A549 (cell line): Measurements from ENCODE around the gene BTBD18. TPM values are rescaled to one million over a fixed set of nuclear protein-coding genes. Genes with fewer than 3 reads are reported as not detected.

Experiments
- ATAC-seq, 2 experiments: fragments of 200-7000 bp in 1 of 2; fragments of >200 bp in 1 of 2; cut with Nextera tagmentation in 1 of 2; cut with Tn5 transposase in 1 of 2; 3 replicates each; pipeline versions ENCODE4 v1.8.0 to v1.9.1; 2018 to 2020; ENCODE audit warnings: mild to moderate bottlenecking in 1 of 2, moderate library complexity in 1 of 2
- CTCF ChIA-PET: fragments of 300-600 bp; sonication (Branson Sonifier 250); formaldehyde crosslinking; extraction: SDS; loops from one replicate; lab custom pipeline; 2021; ENCODE audit warnings: antibody characterized with exemption, inconsistent platforms; lab: Yijun Ruan, JAX
- POLR2A ChIA-PET: fragments of 350-600 bp; formaldehyde crosslinking; extraction: SDS; loops from one replicate; lab custom pipeline; 2021; ENCODE audit warnings: antibody characterized with exemption, inconsistent platforms; lab: Yijun Ruan, JAX
- DNase-seq, 2 experiments: peaks; one replicate each; pipeline versions ENCODE4 v3.0.0 to v3.0.0-alpha.2; 2011 to 2016; ENCODE audit warnings: low read depth in 1 of 2, low spot score in 1 of 2
- FAIRE-seq: peaks from 2 replicates; lab custom pipeline; 2011; peaks lifted over from hg19 to GRCh38; lab: Jason Lieb, UNC
- H3K27ac ChIP-seq, 2 experiments: fragments of >200 bp; sonication (Bioruptor Twin); formaldehyde crosslinking; 3 replicates each; pipeline ENCODE4 v1.5.1; 2016 to 2017
- H3K4me1 ChIP-seq: fragments of >200 bp; sonication (Bioruptor Twin); formaldehyde crosslinking; 3 replicates; pipeline ENCODE4 v1.6.1; 2016
- H3K4me2 ChIP-seq: fragments of >200 bp; sonication (Bioruptor Twin); formaldehyde crosslinking; 3 replicates; pipeline ENCODE4 v1.6.1; 2016
- H3K4me3 ChIP-seq: fragments of >200 bp; sonication (Bioruptor Twin); formaldehyde crosslinking; 3 replicates; pipeline ENCODE4 v1.5.1; 2016
- H3K9me3 ChIP-seq: fragments of >200 bp; sonication (Bioruptor Twin); formaldehyde crosslinking; 3 replicates; pipeline ENCODE4 v1.6.1; 2016
- CBX2 ChIP-seq: fragments of 200-600 bp; sonication (generic); IDR thresholded peaks from 2 replicates; pipeline ENCODE4 v1.6.1; 2016; ENCODE audit warnings: low read depth, mild to moderate bottlenecking, borderline replicate concordance
- CBX8 ChIP-seq: fragments of 200-600 bp; sonication (generic); IDR thresholded peaks from 2 replicates; pipeline ENCODE4 v1.6.1; 2016
- CEBPB ChIP-seq, 2 experiments: fragments of >200 bp in 1 of 2; sonication (Bioruptor Twin) in 1 of 2; formaldehyde crosslinking in 1 of 2; IDR thresholded peaks; 2 replicates each; pipeline ENCODE4 v1.6.1; 2012 to 2016
- CHD4 ChIP-seq: fragments of 200-600 bp; sonication (generic); IDR thresholded peaks from 2 replicates; pipeline ENCODE4 v1.6.1; 2016; ENCODE audit warnings: antibody characterized with exemption, mild to moderate bottlenecking, borderline replicate concordance
- EHF ChIP-seq: fragments of 250-450 bp; sonication (Bioruptor Pico); IDR thresholded peaks from 2 replicates; pipeline ENCODE4 v1.5.0; 2020; ENCODE audit warnings: mild to moderate bottlenecking
- EHMT2 ChIP-seq: fragments of 200-600 bp; sonication (generic); IDR thresholded peaks from 2 replicates; pipeline ENCODE4 v1.6.1; 2016; ENCODE audit warnings: antibody characterized with exemption, low read depth, mild to moderate bottlenecking, moderate library complexity
- EP300 ChIP-seq, 2 experiments: fragments of >200 bp; sonication (Bioruptor Twin); formaldehyde crosslinking; IDR thresholded peaks; 2 replicates in 1 of 2; 3 replicates in 1 of 2; pipeline ENCODE4 v1.6.1; 2016 to 2017
- FOXS1 ChIP-seq: fragments of 250-450 bp; sonication (Bioruptor Pico); IDR thresholded peaks from 2 replicates; pipeline ENCODE4 v1.5.0; 2020; ENCODE audit warnings: mild to moderate bottlenecking, moderate library complexity
- HDAC2 ChIP-seq: fragments of 200-600 bp; sonication (generic); IDR thresholded peaks from 2 replicates; pipeline ENCODE4 v1.6.1; 2016
- HOXA7 ChIP-seq: fragments of 250-450 bp; sonication (Bioruptor Pico); IDR thresholded peaks from 2 replicates; pipeline ENCODE4 v1.5.0; 2020; ENCODE audit warnings: mild to moderate bottlenecking, moderate library complexity
- JUN ChIP-seq, 2 experiments: fragments of >200 bp; sonication (Bioruptor Twin); formaldehyde crosslinking; IDR thresholded peaks; 2 replicates in 1 of 2; 3 replicates in 1 of 2; pipeline ENCODE4 v1.6.1; 2016 to 2017
- KDM1A ChIP-seq: fragments of 200-600 bp; sonication (generic); IDR thresholded peaks from 2 replicates; pipeline ENCODE4 v1.6.1; 2016; ENCODE audit warnings: low read depth, mild to moderate bottlenecking
- MAFK ChIP-seq: fragments of 450-650 bp; IDR thresholded peaks from 2 replicates; pipeline ENCODE4 v1.6.1; 2014; ENCODE audit not compliant: partially characterized antibody
- NFE2L2 ChIP-seq: fragments of 150-350 bp; conservative IDR thresholded peaks from 2 replicates; pipeline ENCODE4 v1.6.1; 2014; ENCODE audit warnings: low read length
- NR3C1 ChIP-seq: fragments of >200 bp; sonication (Bioruptor Twin); formaldehyde crosslinking; IDR thresholded peaks from 3 replicates; pipeline ENCODE4 v1.6.1; 2017
- PHF8 ChIP-seq: fragments of 200-600 bp; sonication (generic); IDR thresholded peaks from 2 replicates; pipeline ENCODE4 v1.6.1; 2016; ENCODE audit warnings: low read depth, mild to moderate bottlenecking, antibody characterized with exemption, moderate library complexity, borderline replicate concordance
- POLR2A ChIP-seq: IDR thresholded peaks from 2 replicates; pipeline ENCODE4 v1.6.1; 2012; ENCODE audit warnings: mild to moderate bottlenecking, low read length
- RAD21 ChIP-seq, 2 experiments: fragments of >200 bp in 1 of 2; sonication (Bioruptor Twin) in 1 of 2; formaldehyde crosslinking in 1 of 2; IDR thresholded peaks in 1 of 2; conservative IDR thresholded peaks in 1 of 2; 2 replicates in 1 of 2; 3 replicates in 1 of 2; pipeline ENCODE4 v1.6.1; 2012 to 2018; ENCODE audit warnings: inconsistent platforms in 1 of 2
- SMC3 ChIP-seq: fragments of >200 bp; sonication (Bioruptor Twin); formaldehyde crosslinking; IDR thresholded peaks from 3 replicates; pipeline ENCODE4 v1.6.1; 2018; ENCODE audit warnings: inconsistent platforms
- ZFP36 ChIP-seq: fragments of 450-650 bp; IDR thresholded peaks from 2 replicates; pipeline ENCODE4 v1.6.1; 2014; ENCODE audit warnings: borderline replicate concordance; ENCODE audit not compliant: partially characterized antibody
- WGBS: methylation state at CpG from one replicate; pipeline ENCODE4 v1.1.6; 2017; ENCODE audit errors: missing lambda C conversion rate; 5-methylcytosine and 5-hydroxymethylcytosine counted together
- polyA plus RNA-seq, 4 experiments: library from polyadenylated mRNA; depleted of rRNA in 3 of 4; stranded (reverse); fragments of >200 nt; fragmentation: RNase III in 1 of 4; extraction: RNeasy Plus Mini Kit Qiagen cat#74134 plus additional on column Dnase treatment in 1 of 4; gene quantifications; 2 replicates in 3 of 4; 3 replicates in 1 of 4; pipeline ENCODE4 v1.2.3, GENCODE V29; 2011 to 2017
- TF ChIP-seq, protein P1 (sequence below): fragments of 250-450 bp; sonication (Bioruptor Pico); IDR thresholded peaks from 2 replicates; pipeline ENCODE4 v1.5.0; 2020; ENCODE audit warnings: low read depth, mild to moderate bottlenecking, moderate library complexity
- TF ChIP-seq, protein P2 (sequence below): fragments of >200 bp; sonication (Bioruptor Twin); formaldehyde crosslinking; IDR thresholded peaks from 3 replicates; pipeline ENCODE4 v1.6.1; 2016
- TF ChIP-seq, protein P3 (sequence below): fragments of 450-650 bp; IDR thresholded peaks from 2 replicates; pipeline ENCODE4 v1.6.1; 2014; ENCODE audit warnings: antibody characterized with exemption
- TF ChIP-seq, protein P4 (sequence below): IDR thresholded peaks from 2 replicates; pipeline ENCODE4 v1.6.1; 2012
- TF ChIP-seq, protein P5 (sequence below): IDR thresholded peaks from 2 replicates; pipeline ENCODE4 v1.6.1; 2012
- TF ChIP-seq, protein P6 (sequence below): IDR thresholded peaks from 2 replicates; pipeline ENCODE4 v1.6.1; 2012; ENCODE audit warnings: low read depth, borderline replicate concordance

Gene BTBD18
- polyA plus RNA-seq, 2 of the 4 experiments (the other 2 are of a cell fraction): not detected

DNA sequence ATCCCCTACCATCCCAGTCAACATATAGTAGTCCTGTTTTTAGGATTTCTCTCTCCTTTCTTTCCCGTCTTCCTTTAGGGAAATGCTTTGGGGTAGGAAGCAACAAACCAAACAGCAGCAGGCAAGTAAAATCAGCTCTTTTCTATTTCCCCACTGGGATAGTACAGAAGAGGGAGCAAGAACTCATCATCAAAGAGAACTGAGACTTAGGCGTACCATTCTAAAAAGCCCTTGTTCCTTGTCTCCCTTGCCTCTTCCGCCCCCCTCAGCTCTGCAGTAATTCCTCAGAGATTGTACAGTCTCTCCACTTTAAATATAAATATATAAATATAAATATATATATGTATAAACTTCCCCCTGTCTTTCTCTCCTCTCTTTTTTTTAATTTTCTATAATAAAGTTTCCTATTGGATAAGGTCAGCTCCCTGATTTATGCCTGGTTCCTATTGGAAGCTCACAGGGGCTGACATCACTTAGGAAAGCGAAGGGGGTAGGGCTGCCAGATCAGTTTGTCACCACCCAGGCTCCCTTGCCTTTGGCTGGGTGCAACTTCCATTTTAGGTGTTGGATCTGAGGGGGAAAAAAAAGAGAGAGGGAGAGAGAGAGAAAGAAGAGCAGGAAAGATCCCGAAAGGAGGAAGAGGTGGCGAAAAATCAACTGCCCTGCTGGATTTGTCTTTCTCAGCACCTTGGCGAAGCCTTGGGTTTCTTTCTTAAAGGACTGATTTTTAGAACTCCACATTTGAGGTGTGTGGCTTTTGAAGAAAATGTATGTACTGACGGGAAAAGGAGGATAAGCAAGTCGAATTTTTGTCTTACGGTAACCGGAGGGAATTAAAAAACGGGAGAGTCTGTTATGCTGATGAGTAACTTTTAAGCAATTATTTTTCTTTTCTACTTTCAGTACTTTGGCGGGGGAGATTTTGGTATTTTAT is 9.9 kb upstream of the BTBD18 start, which contains the start of gene CTNND1:
Gene CTNND1 (plus strand): TSS at position 502 of the 934 bp plus-strand sequence. CDS start 29,677 bp downstream, outside the sequence.
- WGBS: 3% methylated on average over 13 of the region's 13 CpGs
- H3K4me2 ChIP-seq: peak within 1 kb of the TSS; percentile 92
- DNase-seq: peak; percentile 98 to 99
- peaks cover 22% of the 10 kb centered on the region for H3K4me1 ChIP-seq
- CTCF ChIA-PET: interaction anchor here (0.7 to 12.4 kb wide), 11 partner anchors 10 to 1157 kb away, joined by 3 to 216 read pairs (median 5); partner anchors contain the start of gene BTBD18
- peak; percentile 98 to 99 for ATAC-seq
- POLR2A ChIA-PET: interaction anchor here (1.0 to 3.0 kb wide), 7 partner anchors 10 to 50 kb away, joined by 6 to 28 read pairs (median 17); partner anchors contain the start of genes BTBD18, MED19, SELENOH and TMX2
- TF ChIP-seq EP300 (IDR thresholded peaks at IDR 0.05) (no peak), CEBPB (IDR thresholded peaks at IDR 0.05) (0 out of 4 replicates have a peak, but pooled peaks of 1 of the 2 experiments have one; percentile 9), CBX2 (no peak), HOXA7 (CRISPR knock-in tag) (0 out of 2 replicates have a peak, but pooled peaks have one; percentile 10), NR3C1 (no peak), PHF8 (peak; percentile 8; the same call in 1 of the 2 replicates), SMC3 (0 out of 3 replicates have a peak, but pooled peaks have one; percentile 7), CHD4 (no peak), POLR2A (peak; percentile 36), CBX8 (no peak), FOXS1 (CRISPR knock-in tag) (no peak), MAFK (no peak), ZFP36 (no peak), EHMT2 (no peak), RAD21 (conservative IDR thresholded peaks at IDR 0.05 in 1 of 2, IDR thresholded peaks at IDR 0.05 in 1 of 2) (peak in 1 of 2 experiments; percentile 28; a peak in 1 of 5 replicates), KDM1A (no peak), EHF (CRISPR knock-in tag) (no peak), HDAC2 (no peak), NFE2L2 (no peak), JUN (IDR thresholded peaks at IDR 0.05) (peak; percentile 72 to 78; a peak in 4 of 5 replicates)
- TF ChIP-seq, protein P1, sequence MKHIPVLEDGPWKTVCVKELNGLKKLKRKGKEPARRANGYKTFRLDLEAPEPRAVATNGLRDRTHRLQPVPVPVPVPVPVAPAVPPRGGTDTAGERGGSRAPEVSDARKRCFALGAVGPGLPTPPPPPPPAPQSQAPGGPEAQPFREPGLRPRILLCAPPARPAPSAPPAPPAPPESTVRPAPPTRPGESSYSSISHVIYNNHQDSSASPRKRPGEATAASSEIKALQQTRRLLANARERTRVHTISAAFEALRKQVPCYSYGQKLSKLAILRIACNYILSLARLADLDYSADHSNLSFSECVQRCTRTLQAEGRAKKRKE (CRISPR knock-in tag): no peak
- TF ChIP-seq, protein P2, sequence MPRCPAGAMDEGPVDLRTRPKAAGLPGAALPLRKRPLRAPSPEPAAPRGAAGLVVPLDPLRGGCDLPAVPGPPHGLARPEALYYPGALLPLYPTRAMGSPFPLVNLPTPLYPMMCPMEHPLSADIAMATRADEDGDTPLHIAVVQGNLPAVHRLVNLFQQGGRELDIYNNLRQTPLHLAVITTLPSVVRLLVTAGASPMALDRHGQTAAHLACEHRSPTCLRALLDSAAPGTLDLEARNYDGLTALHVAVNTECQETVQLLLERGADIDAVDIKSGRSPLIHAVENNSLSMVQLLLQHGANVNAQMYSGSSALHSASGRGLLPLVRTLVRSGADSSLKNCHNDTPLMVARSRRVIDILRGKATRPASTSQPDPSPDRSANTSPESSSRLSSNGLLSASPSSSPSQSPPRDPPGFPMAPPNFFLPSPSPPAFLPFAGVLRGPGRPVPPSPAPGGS: peak; percentile 72; the same call in 2 of the 3 replicates
- TF ChIP-seq, protein P3, sequence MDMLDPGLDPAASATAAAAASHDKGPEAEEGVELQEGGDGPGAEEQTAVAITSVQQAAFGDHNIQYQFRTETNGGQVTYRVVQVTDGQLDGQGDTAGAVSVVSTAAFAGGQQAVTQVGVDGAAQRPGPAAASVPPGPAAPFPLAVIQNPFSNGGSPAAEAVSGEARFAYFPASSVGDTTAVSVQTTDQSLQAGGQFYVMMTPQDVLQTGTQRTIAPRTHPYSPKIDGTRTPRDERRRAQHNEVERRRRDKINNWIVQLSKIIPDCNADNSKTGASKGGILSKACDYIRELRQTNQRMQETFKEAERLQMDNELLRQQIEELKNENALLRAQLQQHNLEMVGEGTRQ: no peak
- TF ChIP-seq, protein P4, sequence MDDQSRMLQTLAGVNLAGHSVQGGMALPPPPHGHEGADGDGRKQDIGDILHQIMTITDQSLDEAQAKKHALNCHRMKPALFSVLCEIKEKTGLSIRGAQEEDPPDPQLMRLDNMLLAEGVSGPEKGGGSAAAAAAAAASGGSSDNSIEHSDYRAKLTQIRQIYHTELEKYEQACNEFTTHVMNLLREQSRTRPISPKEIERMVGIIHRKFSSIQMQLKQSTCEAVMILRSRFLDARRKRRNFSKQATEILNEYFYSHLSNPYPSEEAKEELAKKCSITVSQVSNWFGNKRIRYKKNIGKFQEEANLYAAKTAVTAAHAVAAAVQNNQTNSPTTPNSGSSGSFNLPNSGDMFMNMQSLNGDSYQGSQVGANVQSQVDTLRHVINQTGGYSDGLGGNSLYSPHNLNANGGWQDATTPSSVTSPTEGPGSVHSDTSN: no peak
- TF ChIP-seq, protein P5, sequence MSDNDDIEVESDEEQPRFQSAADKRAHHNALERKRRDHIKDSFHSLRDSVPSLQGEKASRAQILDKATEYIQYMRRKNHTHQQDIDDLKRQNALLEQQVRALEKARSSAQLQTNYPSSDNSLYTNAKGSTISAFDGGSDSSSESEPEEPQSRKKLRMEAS: peak; percentile 47; the same call in 1 of the 2 replicates
- TF ChIP-seq, protein P6, sequence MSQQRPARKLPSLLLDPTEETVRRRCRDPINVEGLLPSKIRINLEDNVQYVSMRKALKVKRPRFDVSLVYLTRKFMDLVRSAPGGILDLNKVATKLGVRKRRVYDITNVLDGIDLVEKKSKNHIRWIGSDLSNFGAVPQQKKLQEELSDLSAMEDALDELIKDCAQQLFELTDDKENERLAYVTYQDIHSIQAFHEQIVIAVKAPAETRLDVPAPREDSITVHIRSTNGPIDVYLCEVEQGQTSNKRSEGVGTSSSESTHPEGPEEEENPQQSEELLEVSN: peak; percentile 23; the same call in 1 of the 2 replicates
- FAIRE-seq: no peak
- peak within 1 kb of the TSS; percentile 73 for H3K4me3 ChIP-seq
- no peaks in the 10 kb centered on the region for H3K9me3 ChIP-seq
- peak within 1 kb of the TSS; percentile 91 to 97 for H3K27ac ChIP-seq
